Astrocyte of the cerebellum (primary cell): ENCODE measurements around the gene ANKRD11.

ENCODE experiments used
- DNase-seq: peaks from one replicate; pipeline ENCODE4 v3.0.0-alpha.2; 2011; ENCODE audit warnings: low read depth
- H3K4me3 ChIP-seq: 2 replicates; pipeline ENCODE4 v1.5.1; 2011; ENCODE audit warnings: mild to moderate bottlenecking, low read depth, low read length, moderate library complexity
- CTCF ChIP-seq: IDR thresholded peaks from 2 replicates; pipeline ENCODE4 v1.5.1; 2012; ENCODE audit warnings: low read length, low read depth, moderate library complexity, mild to moderate bottlenecking; ENCODE audit errors: missing control alignments
- in situ Hi-C: cut with HindIII; loops from 2 replicates; pipeline ENCODE4 v1.10.0; 2017; ENCODE audit warnings: low sequenced_read_pairs

Gene ANKRD11

GRCh38 chr16:89446975-89447293 lies 43.4 kb downstream of the ANKRD11 start:
- TF ChIP-seq CTCF, result no peak
- no peak overlapping the region for H3K4me3 ChIP-seq
- no peak for DNase-seq
- in situ Hi-C loops, result no loop called here

- no peak for TF ChIP-seq CTCF
- no peak overlapping the region for H3K4me3 ChIP-seq
- no peak for DNase-seq
- in situ Hi-C loops, result no loop called here
These were observed 44.0 kb downstream of the ANKRD11 start for GRCh38 chr16:89446136-89446974.

- H3K4me3 ChIP-seq, result no peak overlapping the region
- in situ Hi-C loops, result no loop called here
- no peak for DNase-seq
- TF ChIP-seq CTCF, result no peak
These were observed 45.2 kb downstream of the ANKRD11 start for GRCh38 chr16:89445166-89445565.

- no peak for TF ChIP-seq CTCF
- in situ Hi-C loops, result no loop called here
- H3K4me3 ChIP-seq, result no peak overlapping the region
- no peak for DNase-seq
These were observed 45.6 kb downstream of the ANKRD11 start for GRCh38 chr16:89444728-89445127.

GRCh38 chr16:89444151-89444723 lies 46.1 kb downstream of the ANKRD11 start:
- DNase-seq, result no peak
- H3K4me3 ChIP-seq, result no peak overlapping the region
- in situ Hi-C loops, result no loop called here
- no peak for TF ChIP-seq CTCF

GRCh38 chr16:89443727-89444084 lies 46.7 kb downstream of the ANKRD11 start:
- in situ Hi-C loops, result no loop called here
- no peak overlapping the region for H3K4me3 ChIP-seq
- no peak for TF ChIP-seq CTCF

More at GRCh38 chr16:89443727-89444084, 46.7 kb downstream of the ANKRD11 start:
- no peak for DNase-seq
